ENCODE data around the gene CCDC178.

DNA sequence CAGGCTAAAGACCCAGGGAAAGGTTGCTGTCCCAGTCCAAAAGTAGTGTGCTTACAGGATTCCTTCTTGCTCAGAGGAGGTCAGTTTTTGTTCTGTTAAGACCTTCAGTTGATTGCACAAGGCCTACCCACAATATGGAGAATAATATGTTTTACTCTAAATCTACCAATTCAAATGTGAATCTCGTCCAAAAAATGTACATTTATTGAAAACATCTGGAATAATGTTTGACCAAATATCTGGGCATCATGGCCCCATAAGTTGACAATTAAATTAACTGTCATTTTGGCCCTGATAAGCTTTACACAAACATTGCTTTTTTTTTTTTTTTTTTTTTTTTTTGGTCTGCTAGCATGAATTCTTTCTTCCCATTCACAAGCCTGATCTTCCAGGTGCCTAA is 109.8 kb downstream of the CCDC178 start:
- TF ChIP-seq, protein P1, sequence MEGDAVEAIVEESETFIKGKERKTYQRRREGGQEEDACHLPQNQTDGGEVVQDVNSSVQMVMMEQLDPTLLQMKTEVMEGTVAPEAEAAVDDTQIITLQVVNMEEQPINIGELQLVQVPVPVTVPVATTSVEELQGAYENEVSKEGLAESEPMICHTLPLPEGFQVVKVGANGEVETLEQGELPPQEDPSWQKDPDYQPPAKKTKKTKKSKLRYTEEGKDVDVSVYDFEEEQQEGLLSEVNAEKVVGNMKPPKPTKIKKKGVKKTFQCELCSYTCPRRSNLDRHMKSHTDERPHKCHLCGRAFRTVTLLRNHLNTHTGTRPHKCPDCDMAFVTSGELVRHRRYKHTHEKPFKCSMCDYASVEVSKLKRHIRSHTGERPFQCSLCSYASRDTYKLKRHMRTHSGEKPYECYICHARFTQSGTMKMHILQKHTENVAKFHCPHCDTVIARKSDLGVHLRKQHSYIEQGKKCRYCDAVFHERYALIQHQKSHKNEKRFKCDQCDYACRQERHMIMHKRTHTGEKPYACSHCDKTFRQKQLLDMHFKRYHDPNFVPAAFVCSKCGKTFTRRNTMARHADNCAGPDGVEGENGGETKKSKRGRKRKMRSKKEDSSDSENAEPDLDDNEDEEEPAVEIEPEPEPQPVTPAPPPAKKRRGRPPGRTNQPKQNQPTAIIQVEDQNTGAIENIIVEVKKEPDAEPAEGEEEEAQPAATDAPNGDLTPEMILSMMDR (IDR thresholded peaks at IDR 0.05 in 2 of 3, conservative IDR thresholded peaks at IDR 0.05 in 1 of 3; ENCODE audit: borderline replicate concordance in 1 of 3, insufficient read depth in 1 of 3, low read depth in 2 of 3, low read length in 2 of 3): no peak
- TF ChIP-seq POLR2A (IDR thresholded peaks at IDR 0.05; ENCODE audit: borderline replicate concordance, extremely low read depth, insufficient read depth, insufficient read length) (no peak), ELF1 (IDR thresholded peaks at IDR 0.05; ENCODE audit: borderline replicate concordance, low read depth) (no peak), EZH2 (IDR thresholded peaks at IDR 0.05) (no peak), ZNF274 (IDR thresholded peaks at IDR 0.05; ENCODE audit: low read depth, low read length) (no peak), SP1 (IDR thresholded peaks at IDR 0.05; ENCODE audit: low read depth) (no peak), SIN3A (IDR thresholded peaks at IDR 0.05; ENCODE audit: low read depth) (no peak)
- TF ChIP-seq, protein P2, sequence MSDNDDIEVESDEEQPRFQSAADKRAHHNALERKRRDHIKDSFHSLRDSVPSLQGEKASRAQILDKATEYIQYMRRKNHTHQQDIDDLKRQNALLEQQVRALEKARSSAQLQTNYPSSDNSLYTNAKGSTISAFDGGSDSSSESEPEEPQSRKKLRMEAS (IDR thresholded peaks at IDR 0.05): no peak

Measured in HCT116 (cell line).